GM11168 (cell line): ENCODE data around the gene CIAO2B.
"Not testable (repeated sequence)": the region's sequence is repeated elsewhere in the genome, so short reads cannot be mapped to it uniquely, and the experiment has no call there.

Experiments used
- in situ Hi-C: fragments of 300-500 bp; cut with MboI; formaldehyde crosslinking; loops from one replicate; pipeline ENCODE4 v1.12.0; 2022; ENCODE audit warnings: low sequenced_read_pairs; ENCODE audit not compliant: unreplicated experiment

The CIAO2B gene

DNA sequence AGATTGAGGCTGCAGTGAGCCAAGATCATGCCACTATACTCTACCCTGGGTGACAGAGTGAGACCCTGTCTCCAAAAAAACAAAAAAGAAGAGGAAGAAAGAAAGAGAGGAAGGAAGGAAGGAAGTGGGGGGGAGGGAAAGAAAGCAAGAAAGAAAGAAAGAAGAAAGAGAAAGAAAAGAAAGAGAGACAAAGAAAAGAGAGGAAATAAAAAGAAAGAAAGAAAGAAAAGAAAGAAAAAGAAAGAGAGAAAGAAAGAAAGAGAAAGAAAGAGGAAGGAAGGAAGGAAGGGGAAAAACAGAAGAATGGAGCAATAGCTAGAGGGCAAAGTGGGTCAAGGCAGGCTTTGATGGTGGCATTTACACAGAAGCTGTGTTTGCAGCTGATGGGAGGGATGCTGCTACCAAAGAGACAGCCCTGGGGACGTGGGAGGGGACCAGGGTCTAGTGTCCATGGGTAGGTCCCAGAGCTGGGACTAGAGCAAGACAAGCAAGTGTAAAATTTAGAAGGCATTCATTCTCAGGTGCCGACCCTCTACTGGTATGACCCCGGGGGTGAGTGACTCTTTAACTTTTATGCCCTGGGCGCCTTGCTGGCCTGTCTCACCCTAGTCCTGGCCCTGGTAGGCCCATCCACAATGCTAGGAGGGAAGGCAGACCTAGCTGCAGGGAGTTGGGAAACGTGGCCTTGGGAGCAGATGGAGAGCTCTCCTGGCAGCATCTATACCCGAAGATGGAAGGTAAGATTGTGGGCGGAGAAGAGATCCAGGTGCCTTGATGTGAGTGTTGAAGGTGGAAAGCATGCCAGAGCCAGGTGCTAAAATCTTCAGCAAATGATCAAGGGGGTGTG, 24.9 kb upstream of the CIAO2B start:
- in situ Hi-C loops = loop anchor here (25.0 kb wide), 1 partner anchor 453 kb away; the partner anchor contains the start of gene ZDHHC1

GRCh38 chr16:66956154-66956457, 21.9 kb upstream of the CIAO2B start:
- in situ Hi-C loops = loop anchor here (25.0 kb wide), 1 partner anchor 456 kb away; the partner anchor contains the start of gene ZDHHC1

- in situ Hi-C loops = loop anchor here (25.0 kb wide), 1 partner anchor 457 kb away; the partner anchor contains the start of gene ZDHHC1
Measured at GRCh38 chr16:66955363-66956153, 21.4 kb upstream of the CIAO2B start.

- in situ Hi-C loops = loop anchor here (25.0 kb wide), 1 partner anchor 458 kb away; the partner anchor contains the start of gene ZDHHC1
Measured at GRCh38 chr16:66954097-66954659, 20.0 kb upstream of the CIAO2B start.

GRCh38 chr16:66953462-66954096, 19.4 kb upstream of the CIAO2B start:
- in situ Hi-C loops = loop anchor here (25.0 kb wide), 1 partner anchor 459 kb away; the partner anchor contains the start of gene ZDHHC1

- in situ Hi-C loops = loop anchor here (25.0 kb wide), 1 partner anchor 460 kb away; the partner anchor contains the start of gene ZDHHC1
Measured at GRCh38 chr16:66952430-66953110, 18.4 kb upstream of the CIAO2B start.

- in situ Hi-C loops = loop anchor here (25.0 kb wide), 1 partner anchor 461 kb away; the partner anchor contains the start of gene ZDHHC1
Measured at GRCh38 chr16:66950971-66951790, 17.0 kb upstream of the CIAO2B start.

DNA sequence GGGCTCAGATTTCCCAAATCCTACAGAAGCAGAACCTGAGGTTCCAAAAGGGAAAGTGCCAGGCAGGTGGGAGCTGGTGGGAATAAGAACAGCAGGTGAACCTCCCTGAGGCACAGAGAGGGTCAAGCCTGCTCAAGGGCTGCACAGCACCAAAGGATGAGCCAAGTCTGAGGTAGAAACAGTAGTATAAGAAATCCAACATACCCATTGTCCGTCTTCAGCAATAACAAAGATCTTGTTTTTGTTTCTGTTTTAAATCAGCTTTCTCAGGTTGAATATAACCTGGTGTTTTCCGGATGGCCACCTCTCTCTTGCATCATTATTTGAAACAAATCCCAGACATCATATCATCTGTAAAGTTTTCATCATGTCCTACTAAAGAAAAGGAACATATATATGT, 16.2 kb upstream of the CIAO2B start:
- in situ Hi-C loops = loop anchor here (25.0 kb wide), 1 partner anchor 462 kb away; the partner anchor contains the start of gene ZDHHC1

DNA sequence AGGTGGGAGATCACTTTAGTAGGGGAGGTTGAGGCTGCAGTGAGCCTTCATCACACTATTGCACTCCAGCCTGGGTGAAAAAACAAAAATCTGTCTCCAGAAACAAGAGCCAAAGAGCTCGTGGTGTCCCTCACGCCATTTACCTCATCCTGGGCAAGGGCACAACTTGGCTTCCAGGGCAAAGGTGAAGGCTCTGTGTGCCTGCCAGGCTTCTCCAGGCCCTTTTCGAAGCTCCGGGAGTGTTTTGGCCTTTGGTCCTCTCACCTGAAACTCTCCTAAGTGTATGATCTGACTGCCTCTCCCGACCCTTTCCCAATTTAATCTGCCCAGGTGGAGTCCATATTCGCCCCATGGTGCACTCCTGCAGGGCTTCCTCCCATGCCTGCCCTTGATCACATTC, 15.3 kb upstream of the CIAO2B start:
- in situ Hi-C loops = no loop called here

GRCh38 chr16:66948837-66949225, 14.6 kb upstream of the CIAO2B start:
- in situ Hi-C loops = no loop called here

- in situ Hi-C loops = no loop called here
Measured at GRCh38 chr16:66948134-66948836, 14.1 kb upstream of the CIAO2B start.

DNA sequence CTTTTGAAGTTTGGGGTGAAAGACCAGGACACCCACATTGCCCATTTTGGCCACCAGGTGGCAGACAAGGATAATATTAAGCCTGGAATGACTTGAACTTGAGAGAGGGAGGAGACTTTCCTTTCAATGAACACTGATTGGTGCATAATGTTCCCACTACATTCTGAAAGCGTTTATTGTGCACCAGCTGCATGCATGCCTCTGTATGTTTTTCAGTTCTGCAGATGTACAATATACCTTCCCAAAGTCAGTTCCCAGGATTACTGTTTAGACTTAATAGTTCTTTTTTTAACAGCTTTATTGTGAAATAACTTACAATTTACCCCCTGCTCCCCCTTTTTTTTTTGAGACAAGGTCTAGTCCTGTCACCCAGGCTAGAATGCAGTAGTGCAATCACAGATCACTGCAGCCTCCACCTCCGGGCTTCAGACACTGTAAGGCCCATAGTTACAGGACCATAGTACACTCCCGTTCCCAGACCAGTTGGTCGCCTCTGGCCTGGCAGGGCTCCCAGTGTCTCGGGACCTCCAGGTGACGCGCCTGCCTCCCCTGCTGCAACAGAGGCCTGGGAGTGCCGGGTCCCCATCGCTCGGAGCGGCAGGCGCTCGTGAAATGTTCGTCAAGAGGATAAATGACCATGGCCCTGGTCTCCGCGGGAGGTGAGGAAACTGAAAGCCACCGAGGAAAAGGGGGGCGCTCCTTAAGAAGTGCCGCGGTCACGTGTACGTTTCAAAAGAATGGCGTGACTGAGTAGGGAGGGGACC, 13.3 kb upstream of the CIAO2B start:
- in situ Hi-C loops = no loop called here

DNA sequence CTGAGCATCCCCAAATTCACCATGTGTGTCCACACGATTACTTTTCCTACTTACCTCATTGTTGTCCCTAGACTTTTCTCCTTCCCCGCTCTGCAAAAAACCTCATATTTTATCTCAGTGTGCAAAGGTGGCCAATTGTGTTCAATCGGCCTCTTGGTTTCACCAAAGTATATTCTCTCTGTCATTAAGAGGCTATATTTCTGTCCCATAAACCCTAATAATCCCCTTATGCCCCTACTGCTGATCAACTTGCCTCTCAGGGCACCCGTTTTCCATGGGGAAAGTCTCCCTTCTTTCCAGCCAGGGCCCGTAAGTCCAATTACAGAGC, 12.7 kb upstream of the CIAO2B start:
- in situ Hi-C loops = no loop called here

- in situ Hi-C loops = no loop called here
Measured at GRCh38 chr16:66946541-66946940, 12.3 kb upstream of the CIAO2B start.

DNA sequence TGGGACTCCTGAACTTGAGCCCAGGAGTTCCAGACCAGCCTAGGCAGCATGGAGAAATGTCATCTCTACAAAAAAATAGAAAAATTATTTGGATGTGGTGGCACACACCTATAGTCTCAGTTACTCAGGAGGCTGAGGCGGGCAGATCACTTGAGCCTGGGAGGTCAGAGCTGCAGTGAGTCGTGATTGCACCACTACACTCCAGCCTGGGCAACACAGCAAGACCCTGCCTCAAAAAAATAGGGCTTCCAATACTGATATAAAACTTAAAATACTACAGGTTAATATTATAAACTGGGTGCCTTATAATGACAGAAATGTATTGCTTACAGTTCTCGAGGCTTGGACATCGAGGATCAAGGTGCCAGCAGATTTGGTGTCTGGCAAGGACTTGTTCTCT, 11.7 kb upstream of the CIAO2B start:
- in situ Hi-C loops = no loop called here

DNA sequence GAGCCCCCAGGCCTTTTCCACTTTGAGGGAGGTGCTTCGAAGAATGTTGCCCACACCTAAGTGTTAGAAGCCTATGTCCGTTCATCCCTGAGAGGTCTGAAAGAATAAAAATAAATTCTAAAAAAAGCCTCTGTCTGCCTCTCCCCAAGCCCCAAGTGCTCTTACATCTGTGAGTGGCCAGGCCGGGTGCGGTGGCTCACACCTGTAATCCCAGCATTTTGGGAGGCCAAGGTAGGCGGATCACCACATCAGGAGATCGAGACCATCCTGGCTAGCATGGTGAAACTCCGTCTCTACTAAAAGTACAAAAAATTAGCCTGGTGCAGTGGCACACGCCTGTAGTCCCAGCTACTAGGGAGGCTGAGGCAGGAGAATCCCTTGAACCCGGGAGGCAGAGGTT, 10.8 kb upstream of the CIAO2B start:
- in situ Hi-C loops = not testable (repeated sequence)

- in situ Hi-C loops = no loop called here
Measured at GRCh38 chr16:66944054-66944441, 9.8 kb upstream of the CIAO2B start.
